K562 (cell line): ENCODE results near the gene CPSF4. TPM values are rescaled to one million over a fixed set of nuclear protein-coding genes. Genes with fewer than 3 reads are reported as not detected.
A peak's percentile ranks its signal among the peaks of the same experiment; 100 is the strongest.
"Not testable (repeated sequence)": the region's sequence is repeated elsewhere in the genome, so short reads cannot be mapped to it uniquely, and the experiment has no call there.

Experiments used
- ATAC-seq: fragments of 200-7000 bp; cut with Tn5 transposase; 3 replicates; pipeline ENCODE4 v1.9.1; 2020; ENCODE audit warnings: moderate library complexity
- BruUV-seq: library from RNA; stranded (reverse); fragments of 400-500 nt; replicated peaks from 2 replicates; lab custom pipeline; 2021; lab: Mats Ljungman, UMichigan
- CTCF ChIA-PET: fragments of 300-600 bp; formaldehyde crosslinking; extraction: SDS; loops from one replicate; lab custom pipeline; 2021; ENCODE audit warnings: low intra/inter-chr PET ratio; lab: Yijun Ruan, JAX
- POLR2A ChIA-PET: fragments of 300-600, 350-650 bp; sonication (Branson Sonifier 250); formaldehyde crosslinking; extraction: SDS; loops from one replicate; lab custom pipeline; 2021; ENCODE audit warnings: antibody characterized with exemption, inconsistent platforms; lab: Yijun Ruan, JAX
- DNase-seq, 4 experiments: peaks; one replicate each; pipeline versions ENCODE4 v3.0.0 to v3.0.0-alpha.2; 2011 to 2018; ENCODE audit warnings: low spot score in 3 of 4, mixed read lengths in 3 of 4; ENCODE audit errors: extremely low read depth in 1 of 4
- FAIRE-seq: peaks from 2 replicates; lab custom pipeline; 2011; peaks lifted over from hg19 to GRCh38; lab: Jason Lieb, UNC
- H2AFZ ChIP-seq: 2 replicates; pipeline ENCODE4 v1.6.0; 2011; ENCODE audit warnings: low read depth, low read length, control low read depth, inconsistent platforms
- H3K27ac ChIP-seq: fragments of 200-600 bp; 3 replicates; pipeline ENCODE4 v1.8.0; 2011; ENCODE audit warnings: low read depth, mild to moderate bottlenecking, control low read depth, inconsistent platforms, low read length, moderate library complexity, mixed read lengths; ENCODE audit errors: extremely low read depth
- H3K27me3 ChIP-seq, 2 experiments: fragments of 300-600 bp in 1 of 2; 2 replicates in 1 of 2; 3 replicates in 1 of 2; pipeline versions ENCODE4 v1.6.0 to v1.8.0; 2011; ENCODE audit warnings: inconsistent platforms in 2 of 2, low read length in 2 of 2, mild to moderate bottlenecking in 1 of 2, mixed read lengths in 1 of 2, moderate library complexity in 1 of 2; ENCODE audit not compliant: control insufficient read depth in 2 of 2, insufficient read depth in 2 of 2
- H3K36me3 ChIP-seq: fragments of 300-600 bp; 3 replicates; pipeline ENCODE4 v1.8.0; 2011; ENCODE audit warnings: mild to moderate bottlenecking, low read length, inconsistent platforms; ENCODE audit not compliant: control insufficient read depth, insufficient read depth
- H3K4me1 ChIP-seq, 2 experiments: fragments of 200-600 bp in 1 of 2; replicated peaks in 1 of 2; 2 replicates in 1 of 2; 3 replicates in 1 of 2; pipeline versions ENCODE4 v1.5.1 to v1.8.0; 2011; ENCODE audit warnings: inconsistent platforms in 2 of 2, low read length in 2 of 2, mild to moderate bottlenecking in 1 of 2, mixed read lengths in 1 of 2, moderate library complexity in 1 of 2; ENCODE audit not compliant: control insufficient read depth in 2 of 2, insufficient read depth in 2 of 2
- H3K4me2 ChIP-seq: 2 replicates; pipeline ENCODE4 v1.6.1; 2011; ENCODE audit warnings: low read length, control low read depth, inconsistent platforms, mixed read lengths; ENCODE audit not compliant: insufficient read depth
- H3K4me3 ChIP-seq: fragments of 200-600 bp; sonication (generic), shearing (Covaris generic); 2 replicates; pipeline ENCODE4 v1.5.1; 2016; ENCODE audit warnings: control low read depth, inconsistent platforms
- H3K79me2 ChIP-seq: fragments of 200-600 bp; 3 replicates; pipeline ENCODE4 v1.8.0; 2011; ENCODE audit warnings: low read length, inconsistent platforms; ENCODE audit not compliant: control insufficient read depth, insufficient read depth
- H3K9ac ChIP-seq, 2 experiments: 2 replicates each; pipeline versions ENCODE4 v1.6.0 to v1.6.1; 2011; ENCODE audit warnings: low read depth in 2 of 2, low read length in 2 of 2, control low read depth in 1 of 2, inconsistent platforms in 1 of 2, mild to moderate bottlenecking in 1 of 2, mixed read lengths in 1 of 2; ENCODE audit not compliant: insufficient read depth in 1 of 2
- H3K9me1 ChIP-seq: one replicate; pipeline ENCODE4 v1.6.0; 2011; ENCODE audit warnings: inconsistent platforms, mild to moderate bottlenecking, low read length, moderate library complexity; ENCODE audit not compliant: control insufficient read depth, insufficient read depth
- H3K9me3 ChIP-seq: replicated peaks from 2 replicates; pipeline ENCODE4 v1.5.1; 2011; ENCODE audit warnings: low read depth, low read length, inconsistent platforms; ENCODE audit not compliant: control insufficient read depth, insufficient read depth
- H4K20me1 ChIP-seq: replicated peaks from 2 replicates; pipeline ENCODE4 v1.6.1; 2011; ENCODE audit warnings: low read length, inconsistent platforms, mixed read lengths; ENCODE audit not compliant: control insufficient read depth, insufficient read depth
- ADNP ChIP-seq: fragments of 200-800 bp; sonication (Bioruptor generic); IDR thresholded peaks from 2 replicates; pipeline ENCODE4 v1.6.1; 2016; ENCODE audit warnings: missing genetic modification characterization, missing compliant biosample characterization
- ASH1L ChIP-seq: fragments of 450-650 bp; IDR thresholded peaks from 2 replicates; pipeline ENCODE4 v1.6.1; 2018; ENCODE audit warnings: borderline replicate concordance, mild to moderate bottlenecking, low read depth; ENCODE audit not compliant: partially characterized antibody
- C11orf30 ChIP-seq: fragments of 450-650 bp; IDR thresholded peaks from 2 replicates; pipeline ENCODE4 v1.6.1; 2016; ENCODE audit warnings: low read depth, mild to moderate bottlenecking
- CC2D1A ChIP-seq: fragments of 450-650 bp; IDR thresholded peaks from 2 replicates; pipeline ENCODE4 v1.6.1; 2017; ENCODE audit warnings: mild to moderate bottlenecking
- FOS ChIP-seq: IDR thresholded peaks from 3 replicates; pipeline ENCODE4 v1.6.1; 2011; ENCODE audit not compliant: insufficient read length; ENCODE audit errors: extremely low read depth
- FOXM1 ChIP-seq, 2 experiments: fragments of 450-650 bp in 1 of 2; sonication (generic) in 1 of 2; formaldehyde crosslinking in 1 of 2; IDR thresholded peaks; 2 replicates each; pipeline versions ENCODE4 v1.6.1 to v1.9.0; 2017 to 2022; ENCODE audit warnings: low read depth in 2 of 2, mild to moderate bottlenecking in 2 of 2, missing genetic modification reagents in 1 of 2, moderate library complexity in 1 of 2
- MAFF ChIP-seq: IDR thresholded peaks from 2 replicates; pipeline ENCODE4 v1.6.1; 2012; ENCODE audit warnings: low read length, improper control_type of control experiment
- MBD2 ChIP-seq: sonication (generic); IDR thresholded peaks from 2 replicates; pipeline ENCODE4 v1.6.1; 2016; ENCODE audit warnings: low read depth, borderline replicate concordance
- NFYB ChIP-seq: IDR thresholded peaks from 2 replicates; pipeline ENCODE4 v1.6.1; 2011; ENCODE audit warnings: mild to moderate bottlenecking, moderate library complexity; ENCODE audit not compliant: insufficient read length; ENCODE audit errors: extremely low read depth
- PKNOX1 ChIP-seq: fragments of 450-650 bp; IDR thresholded peaks from 2 replicates; pipeline ENCODE4 v1.6.1; 2016
- RBM25 ChIP-seq: fragments of 200-400 bp; formaldehyde crosslinking; IDR thresholded peaks from 2 replicates; pipeline ENCODE4 v1.6.1; 2018; ENCODE audit warnings: low read length, low read depth, moderate library complexity; ENCODE audit not compliant: severe bottlenecking
- ZNF316 ChIP-seq: fragments of 450-650 bp; IDR thresholded peaks from 2 replicates; pipeline ENCODE4 v1.6.1; 2016
- WGBS: fragments of 100-300 bp; shearing (Covaris generic); methylation state at CpG from one replicate; pipeline ENCODE4 v1.1.6; 2016; ENCODE audit warnings: low coverage, mixed read lengths; ENCODE audit not compliant: insufficient coverage; ENCODE audit errors: missing lambda C conversion rate; 5-methylcytosine and 5-hydroxymethylcytosine counted together
- in situ Hi-C: fragments of 300-500 bp; cut with MboI; formaldehyde crosslinking; loops from 4 replicates; pipeline ENCODE4 v1.15.0; 2018; ENCODE audit warnings: inconsistent platforms, mixed read lengths
- intact Hi-C: fragments of 100-400 bp; cut with micrococcal nuclease; formaldehyde crosslinking; loops from 2 replicates; pipeline ENCODE4 v1.14.2; 2022
- polyA plus RNA-seq, 8 experiments: library from polyadenylated mRNA; depleted of rRNA in 4 of 8; stranded (reverse) in 5 of 8; unstranded in 3 of 8; fragments of >200 nt; fragmentation: Nextera tagmentation in 2 of 8; fragmentation: Illumina TruSeq in 1 of 8; extraction: Ambion mirVana in 2 of 8; extraction: Trizol in 1 of 8; gene quantifications; 2 replicates each; pipeline versions ENCODE4 v1.2.1 to v1.2.3, GENCODE V29; 2011 to 2014; ENCODE audit warnings: inconsistent platforms in 1 of 8, missing spikeins in 1 of 8
- total RNA-seq, 7 experiments: library from RNA; depleted of rRNA in 6 of 7; stranded (reverse); fragments of >200 nt in 6 of 7; fragmentation: Illumina TruSeq in 2 of 7; extraction: Trizol in 2 of 7; gene quantifications; 2 replicates each; pipeline versions ENCODE4 v1.2.1 to v1.2.3, GENCODE V29; 2011 to 2021; ENCODE audit warnings: low replicate concordance in 1 of 7

The CPSF4 gene
- total and polyA plus RNA-seq, 9 of the 15 experiments (the other 6 are each of a cell fraction or from before 2014, with no cell fraction given) = 16.9 to 118 (median 71.7) TPM

- peak in 1 of 4 experiments; percentile 41 for DNase-seq
- H3K9me1 ChIP-seq; H3K27ac ChIP-seq; FAIRE-seq; H3K27me3 ChIP-seq; H3K9ac ChIP-seq; in situ Hi-C loops; H3K9me3 ChIP-seq; CTCF ChIA-PET; ATAC-seq; H2AFZ ChIP-seq; intact Hi-C loops; TF ChIP-seq FOXM1 (CRISPR knock-in tag; IDR thresholded peaks at IDR 0.05; ENCODE audit: low read depth): not testable (repeated sequence)
- Histone ChIP-seq H3K4me1 (peaks cover 5 to 29% of the 10 kb centered on the region in 2 experiments; a peak in 3 of 5 replicates), H3K4me2 (peak overlapping the region; percentile 93; the same call in 1 of the 2 replicates), H4K20me1 (peaks cover 20% of the 10 kb centered on the region), H3K79me2 (peaks cover 55% of the 10 kb centered on the region), H3K36me3 (peaks cover 26% of the 10 kb centered on the region), H3K4me3 (peak overlapping the region; percentile 97; the same call in 1 of the 2 replicates)
- POLR2A ChIA-PET = interaction anchor here (0.6 to 0.8 kb wide), 3 partner anchors 113 to 333 kb away, joined by 3 to 4 read pairs (median 3); no protein-coding TSS in a partner anchor
- 90% methylated on average over 12 of the region's 12 CpGs for WGBS
- peak; percentile 20; the same call in 1 of the 2 replicates for TF ChIP-seq MAFF
- 0 out of 2 replicates have a peak, but pooled peaks have one; percentile 25 for TF ChIP-seq FOXM1 (IDR thresholded peaks at IDR 0.05; ENCODE audit: low read depth)
- TF ChIP-seq NFYB = peak; percentile 42
- TF ChIP-seq RBM25 = peak; percentile 23
- 0 out of 2 replicates have a peak, but pooled peaks have one; percentile 22 for TF ChIP-seq PKNOX1
- 0 out of 2 replicates have a peak, but pooled peaks have one; percentile 12 for TF ChIP-seq ADNP (tag)
- TF ChIP-seq C11orf30 = peak; percentile 57
- peak; percentile 25; the same call in 1 of the 2 replicates for TF ChIP-seq MBD2
- TF ChIP-seq FOS = peak; percentile 9
- peak; percentile 65 for TF ChIP-seq ASH1L
- peak; percentile 91 for TF ChIP-seq ZNF316
- peak; percentile 84 for TF ChIP-seq CC2D1A
- TSS peak; percentile 44 for BruUV-seq
Observed at GRCh38 chr7:99501236-99501635, 62.5 kb downstream of the CPSF4 start.
